ENCODE results near the gene MIA.
"Not testable (repeated sequence)": the region's sequence is repeated elsewhere in the genome, so short reads cannot be mapped to it uniquely, and the experiment has no call there.

Gene MIA

DNA sequence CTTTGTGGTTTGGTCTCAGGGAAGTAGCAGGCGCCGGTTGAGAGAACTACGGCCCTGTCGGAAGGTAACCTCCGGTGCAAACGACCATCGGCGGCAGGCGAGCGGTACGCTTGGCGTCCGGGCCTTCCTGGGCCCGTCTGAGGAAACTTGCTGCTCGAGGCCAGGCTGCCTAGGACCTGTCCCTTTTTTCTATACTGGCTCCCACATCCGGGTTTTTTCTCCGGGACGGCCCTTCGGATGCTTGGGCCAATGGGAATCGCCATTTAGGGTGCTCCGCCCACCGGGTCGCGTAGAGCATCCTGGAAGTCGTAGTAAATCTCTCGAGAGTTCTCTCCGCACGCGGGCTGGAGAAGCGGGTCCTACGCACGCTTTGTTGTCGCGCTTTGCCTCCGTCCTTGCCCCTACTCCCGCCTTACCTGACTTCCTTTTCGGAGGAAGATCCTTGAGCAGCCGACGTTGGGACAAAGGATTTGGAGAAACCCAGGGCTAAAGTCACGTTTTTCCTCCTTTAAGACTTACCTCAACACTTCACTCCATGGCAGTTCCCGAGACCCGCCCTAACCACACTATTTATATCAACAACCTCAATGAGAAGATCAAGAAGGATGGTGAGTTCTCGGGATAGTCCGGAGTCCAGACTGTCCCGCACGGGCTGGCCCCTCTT lies 24.3 kb upstream of the MIA start, which contains the start of gene SNRPA:
TSS of gene SNRPA (plus strand) at position 330 of the 664 bp plus-strand sequence. CDS start at position 536, 206 bp downstream.
- peak; percentile 98 to 100 (median 100) for DNase-seq

DNA sequence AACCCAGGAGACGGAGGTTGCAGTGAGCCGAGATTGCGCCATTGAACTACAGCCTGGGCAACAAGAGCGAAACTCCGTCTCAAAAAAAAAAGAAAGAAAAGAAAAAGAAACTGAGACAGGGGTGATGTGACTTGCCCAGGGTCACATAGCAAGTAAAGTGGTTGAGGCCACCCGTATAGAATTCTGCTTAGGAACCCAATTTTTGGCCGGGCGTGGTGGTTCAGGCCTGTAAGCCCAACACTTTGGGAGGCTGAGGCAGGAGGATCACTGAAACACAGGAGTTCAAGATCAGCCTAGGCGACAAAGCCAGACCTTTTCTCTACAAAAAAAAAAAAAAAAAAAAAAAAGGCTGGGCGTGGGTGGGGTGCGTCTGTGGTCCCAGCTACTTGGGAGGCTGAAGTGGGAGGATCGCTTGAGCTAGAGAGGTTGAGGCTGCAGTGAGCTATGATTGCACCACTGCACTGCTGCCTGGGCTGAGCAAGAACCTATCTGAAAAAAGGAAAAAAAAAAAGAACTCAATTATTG lies 23.0 kb upstream of the MIA start:
- DNase-seq, result no peak

DNA sequence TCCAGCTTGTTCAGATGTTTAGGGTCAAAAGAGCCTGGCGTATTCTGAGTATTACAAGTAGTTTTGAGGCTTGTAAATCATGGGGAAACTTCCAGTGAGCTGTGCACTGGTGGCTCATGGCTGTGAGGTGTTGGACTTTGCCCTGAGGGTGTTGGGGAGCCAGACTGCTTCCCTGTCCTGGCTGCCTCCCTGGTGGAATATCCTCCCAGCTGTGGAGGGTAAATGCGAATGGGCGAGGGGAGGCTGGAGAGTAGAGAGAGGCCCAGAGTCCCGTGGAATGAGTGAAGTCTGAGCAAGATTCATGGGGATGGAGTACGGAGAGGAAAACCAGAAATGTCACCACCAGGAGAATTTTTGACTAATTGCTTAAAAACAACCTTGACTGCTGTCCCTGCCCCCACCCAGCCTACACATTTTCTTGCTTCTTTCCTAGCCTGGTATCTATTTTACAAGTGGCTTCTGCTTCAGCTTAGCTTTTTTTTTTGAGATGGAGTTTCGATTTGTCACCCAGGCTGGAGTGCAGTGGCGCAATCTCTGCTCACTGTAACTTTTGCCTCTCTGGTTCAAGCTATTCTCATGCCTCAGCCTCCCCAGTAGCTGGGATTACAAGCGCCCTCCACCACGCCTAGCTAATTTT lies 20.6 kb upstream of the MIA start:
- DNase-seq, result no peak

DNA sequence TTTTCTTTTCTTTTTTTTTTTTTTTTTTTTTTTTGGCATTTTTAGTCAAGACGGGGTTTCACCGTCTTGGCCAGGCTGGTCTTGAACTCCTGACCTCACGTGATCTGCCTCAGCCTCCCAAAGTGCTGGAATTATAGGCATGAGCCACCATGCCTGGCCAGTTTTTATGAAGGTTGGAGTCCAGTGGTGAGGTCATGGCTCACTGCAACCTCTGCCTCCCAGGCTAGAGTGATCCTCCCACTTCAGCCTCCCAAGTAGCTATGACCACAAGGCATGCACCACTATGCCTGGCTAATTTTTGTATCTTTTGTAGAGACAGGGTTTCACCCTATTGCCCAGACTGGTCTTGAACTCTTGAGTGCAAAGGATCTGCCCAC lies 20.1 kb upstream of the MIA start:
- no peak for DNase-seq

DNA sequence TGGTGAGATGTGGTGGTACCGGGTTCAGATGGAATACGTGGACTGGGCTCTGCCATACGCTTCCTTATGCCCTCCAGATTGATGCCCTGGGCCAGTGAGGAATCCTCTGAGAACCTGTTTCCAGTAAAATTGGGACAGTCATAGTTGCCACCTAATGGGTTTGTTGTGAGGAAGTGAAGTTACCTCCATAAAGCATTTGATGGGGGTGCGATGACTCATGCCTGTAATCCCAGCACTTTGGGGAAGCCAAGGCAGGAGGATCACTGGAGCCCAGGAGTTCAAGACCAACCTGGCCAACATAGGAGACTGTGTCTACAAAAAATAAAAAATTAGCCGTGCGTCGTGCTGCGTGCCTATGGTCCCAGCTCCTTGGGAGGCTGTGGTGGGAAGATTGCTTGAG lies 19.5 kb upstream of the MIA start:
- DNase-seq, result no peak

DNA sequence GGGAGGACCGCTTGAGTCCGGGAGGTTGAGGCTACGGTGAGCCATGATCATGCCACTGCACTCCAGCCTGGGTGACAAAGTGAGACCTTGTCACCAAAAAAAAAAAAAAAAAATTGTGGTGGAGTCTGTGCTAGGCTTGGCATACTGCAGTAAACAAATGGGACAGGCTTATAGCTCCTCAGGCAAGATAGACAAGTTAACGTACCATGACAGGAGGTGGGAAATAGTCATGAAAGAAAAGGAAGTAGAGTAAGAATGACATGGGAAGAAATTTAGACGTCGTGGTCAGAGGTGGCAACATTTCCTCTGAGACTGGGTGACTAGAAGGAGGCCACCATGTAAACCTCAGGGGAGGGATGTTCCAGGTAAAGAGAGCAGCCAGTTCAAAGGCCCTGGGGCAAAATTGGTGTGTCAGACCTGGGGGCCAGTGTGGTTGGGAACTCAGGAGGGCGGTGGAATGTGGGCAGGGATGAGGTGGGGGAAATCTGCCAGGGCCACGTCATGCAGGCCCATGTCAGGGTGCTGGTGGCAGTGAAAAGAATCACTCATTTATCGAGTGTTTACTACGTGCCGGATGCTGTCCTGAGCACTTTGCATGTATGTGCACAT lies 18.7 kb upstream of the MIA start:
- DNase-seq, result no peak

DNA sequence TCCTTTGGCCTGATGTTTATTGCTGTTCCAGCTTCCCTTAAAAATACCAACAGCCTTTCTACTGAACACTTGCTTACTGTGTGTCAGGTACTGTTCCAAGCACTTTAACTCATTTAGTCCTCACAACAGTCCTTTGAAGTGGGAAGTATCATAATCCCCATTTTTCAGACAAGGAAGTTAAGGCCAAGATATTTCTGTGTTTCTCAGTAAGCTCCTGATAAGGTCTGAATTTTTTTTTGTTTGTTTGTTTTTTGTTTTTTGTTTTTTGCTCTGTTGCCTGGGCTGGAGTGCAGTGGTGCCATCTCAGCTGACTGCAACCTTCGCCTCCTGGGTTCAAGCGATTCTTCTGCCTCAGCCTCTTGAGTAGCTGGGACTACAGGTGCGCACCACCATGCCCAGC lies 16.8 kb upstream of the MIA start:
- no peak for DNase-seq

DNA sequence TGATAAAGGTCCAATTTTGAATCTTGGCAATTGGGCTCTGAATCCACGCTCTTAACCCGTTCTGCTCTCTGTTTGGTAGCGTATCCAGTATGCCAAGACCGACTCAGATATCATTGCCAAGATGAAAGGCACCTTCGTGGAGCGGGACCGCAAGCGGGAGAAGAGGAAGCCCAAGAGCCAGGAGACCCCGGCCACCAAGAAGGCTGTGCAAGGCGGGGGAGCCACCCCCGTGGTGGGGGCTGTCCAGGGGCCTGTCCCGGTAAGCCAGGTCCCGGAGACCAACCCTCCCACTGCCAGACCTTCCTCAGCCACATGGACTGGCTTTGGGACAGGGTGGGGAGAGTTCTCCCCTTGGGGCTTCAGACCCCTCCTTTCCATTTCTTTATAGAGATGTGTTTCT lies 16.0 kb upstream of the MIA start:
- no peak for DNase-seq

DNA sequence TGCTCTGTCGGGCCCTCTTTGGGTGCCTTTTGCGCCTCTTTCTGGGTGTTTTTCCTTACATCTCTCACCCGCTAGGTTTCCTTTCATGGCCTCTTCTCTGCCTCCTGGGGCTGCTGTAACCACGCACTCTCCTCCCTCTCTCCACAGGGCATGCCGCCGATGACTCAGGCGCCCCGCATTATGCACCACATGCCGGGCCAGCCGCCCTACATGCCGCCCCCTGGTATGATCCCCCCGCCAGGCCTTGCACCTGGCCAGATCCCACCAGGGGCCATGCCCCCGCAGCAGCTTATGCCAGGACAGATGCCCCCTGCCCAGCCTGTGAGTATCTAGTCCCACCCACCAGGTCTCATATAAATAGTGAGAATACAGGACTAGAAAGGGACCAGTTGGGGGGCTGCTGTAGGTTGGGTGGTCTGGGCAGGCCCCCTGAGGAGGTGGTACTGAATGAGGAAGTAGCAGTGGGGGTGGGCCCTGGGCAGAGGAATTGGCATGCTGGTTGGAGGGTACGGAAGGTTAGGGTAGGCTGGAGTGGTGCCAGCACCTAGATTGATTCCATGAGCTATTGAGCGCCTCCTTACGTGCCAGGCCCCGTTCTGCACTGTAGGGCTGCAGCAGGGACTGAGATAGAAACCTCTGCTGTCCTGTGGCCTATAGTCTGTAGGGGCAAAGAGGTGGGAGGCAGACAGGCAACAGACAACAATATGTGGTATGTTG lies 12.4 kb upstream of the MIA start:
- no peak for DNase-seq

DNA sequence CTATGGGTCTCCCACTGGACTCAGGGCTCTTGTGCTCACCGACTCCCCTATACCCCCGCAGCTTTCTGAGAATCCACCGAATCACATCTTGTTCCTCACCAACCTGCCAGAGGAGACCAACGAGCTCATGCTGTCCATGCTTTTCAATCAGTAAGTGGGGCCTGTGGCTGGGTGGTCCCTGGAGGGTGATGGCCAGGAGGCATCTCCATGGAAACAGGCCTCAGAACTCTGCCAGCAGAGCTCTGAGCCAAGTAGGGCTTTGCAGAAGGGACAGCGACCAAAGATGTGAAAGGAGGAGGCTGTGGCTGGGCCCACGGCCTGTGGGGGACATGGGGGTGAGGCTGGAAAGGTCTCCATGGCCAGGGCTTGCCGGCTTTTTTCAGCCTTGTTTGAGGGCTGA lies 11.8 kb upstream of the MIA start:
- no peak for DNase-seq

DNA sequence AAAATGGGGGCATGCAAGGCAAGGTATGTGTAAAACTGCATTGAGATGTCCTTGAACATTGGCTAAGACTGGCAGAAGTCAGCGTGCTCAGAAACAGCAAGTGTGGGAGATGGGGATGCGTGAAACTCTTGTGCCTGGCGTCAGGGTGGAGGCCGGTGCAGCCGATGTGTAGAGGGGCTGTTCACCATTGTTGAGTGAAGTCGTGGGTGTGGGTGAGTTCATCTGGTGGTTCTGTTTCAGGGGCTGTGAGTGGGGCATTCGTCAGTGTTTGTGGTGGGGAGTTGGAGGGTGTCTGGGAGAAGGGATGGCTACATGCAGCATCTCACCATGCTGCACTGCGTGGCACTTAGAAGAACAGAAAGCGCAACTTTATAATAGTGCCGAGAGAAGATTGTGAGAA lies 11.4 kb upstream of the MIA start:
- no peak for DNase-seq

DNA sequence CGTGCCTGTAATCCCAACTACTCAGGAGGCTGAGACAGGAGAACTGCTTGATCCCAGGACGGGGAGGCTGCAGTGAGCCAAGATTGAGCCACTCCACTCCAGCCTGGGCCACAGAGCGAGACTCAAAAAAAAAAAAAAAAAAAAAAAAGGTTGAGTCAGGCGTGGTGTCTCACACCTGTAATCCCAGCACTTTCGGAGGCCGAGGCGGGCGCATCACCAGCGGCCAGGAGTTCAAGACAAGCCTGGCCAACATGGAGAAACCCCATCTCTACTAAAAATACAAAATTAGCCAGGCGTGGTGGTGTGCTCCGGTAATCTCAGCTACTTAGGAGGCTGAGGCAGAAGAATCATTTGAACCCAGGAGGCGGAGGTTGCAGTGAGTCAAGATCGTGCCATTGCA lies 8.9 kb upstream of the MIA start:
- DNase-seq, result not testable (repeated sequence)

DNA sequence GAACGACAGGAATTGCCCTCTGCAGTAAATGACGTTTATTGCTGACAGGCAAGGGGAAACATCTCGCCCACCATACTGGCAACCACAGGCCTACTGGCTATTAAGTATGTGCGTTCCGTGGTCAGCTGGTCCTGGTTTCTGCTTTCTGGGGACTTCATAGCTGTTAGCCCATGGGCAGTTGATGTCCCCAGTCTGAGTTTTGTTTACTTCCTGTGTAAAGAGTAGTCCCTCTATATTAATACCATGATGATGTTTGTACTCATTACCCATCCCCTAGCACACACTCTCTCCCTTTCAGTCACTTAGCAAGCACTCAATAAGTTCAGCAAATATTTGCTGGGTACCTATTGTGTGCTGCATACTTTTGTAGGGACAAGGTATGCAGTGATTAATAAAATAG lies 6.5 kb upstream of the MIA start:
- DNase-seq, result no peak

DNA sequence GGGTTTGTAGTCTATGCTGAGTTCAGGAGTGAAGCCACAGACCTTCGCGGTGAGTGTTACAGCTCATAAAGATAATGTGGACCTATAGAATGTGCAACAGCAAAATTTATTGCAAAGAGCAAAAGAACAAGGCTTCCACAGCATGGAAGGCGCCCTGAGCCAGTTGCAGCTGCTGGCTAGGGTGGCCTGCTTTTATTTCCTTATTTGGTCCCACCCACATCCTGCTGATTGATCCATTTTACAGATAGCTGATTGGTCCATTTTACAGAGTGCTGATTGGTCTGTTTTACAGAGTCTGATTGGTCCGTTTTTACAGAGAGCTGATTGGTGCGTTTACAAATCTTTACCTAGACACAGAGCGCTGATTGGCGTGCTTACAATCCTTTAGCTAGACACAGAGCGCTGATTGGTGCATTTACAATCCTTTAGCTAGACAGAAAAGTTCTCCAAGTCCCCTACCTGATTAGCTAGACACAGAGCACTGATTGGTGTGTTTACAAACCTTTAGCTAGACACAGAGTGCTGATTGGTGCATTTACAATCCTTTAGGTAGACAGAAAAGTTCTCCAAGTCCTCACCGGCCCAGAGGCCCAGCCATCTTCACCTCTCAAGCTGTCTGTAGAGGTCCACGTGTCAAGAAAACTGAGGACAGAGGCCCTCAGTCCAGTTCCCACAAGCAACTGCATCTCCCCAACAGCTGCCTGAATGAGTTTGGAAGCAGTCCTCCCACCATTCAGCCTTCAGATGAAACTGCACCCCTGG lies 4.0 kb upstream of the MIA start:
- not testable (repeated sequence) for DNase-seq

DNA sequence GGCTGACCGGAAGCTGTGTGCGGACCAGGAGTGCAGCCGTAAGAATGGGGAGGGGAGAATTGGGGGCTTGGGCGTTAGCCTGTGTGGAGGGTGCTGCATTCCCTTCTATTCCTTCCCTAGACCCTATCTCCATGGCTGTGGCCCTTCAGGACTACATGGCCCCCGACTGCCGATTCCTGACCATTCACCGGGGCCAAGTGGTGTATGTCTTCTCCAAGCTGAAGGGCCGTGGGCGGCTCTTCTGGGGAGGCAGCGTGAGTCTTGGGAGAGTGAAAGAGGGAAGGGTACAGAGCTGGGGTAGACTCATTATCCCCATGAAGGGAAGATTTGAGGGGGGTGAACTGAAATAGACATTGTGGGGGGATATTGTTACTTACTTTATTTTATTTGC lies 306 bp downstream of the MIA start:
- DNase-seq, result no peak

DNA sequence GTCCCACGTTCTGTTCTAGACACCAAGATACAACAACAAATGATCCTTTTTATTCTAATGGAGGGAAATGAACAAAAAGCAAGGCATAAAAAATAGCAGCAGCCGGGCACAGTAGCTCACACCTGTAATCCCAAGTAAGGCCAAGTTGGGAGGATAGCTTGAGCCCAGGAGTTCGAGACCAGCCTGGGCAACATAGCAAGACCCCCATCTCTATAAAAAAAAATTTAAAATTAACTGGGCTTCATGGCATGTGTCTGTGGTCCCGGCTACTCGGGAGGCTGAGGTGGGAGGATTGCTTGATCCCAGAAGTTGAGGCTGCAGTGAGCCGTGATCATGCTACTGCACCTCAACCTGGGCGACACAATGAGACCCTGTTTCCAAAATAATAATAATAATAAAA lies 1.0 kb downstream of the MIA start:
- no peak for DNase-seq

DNA sequence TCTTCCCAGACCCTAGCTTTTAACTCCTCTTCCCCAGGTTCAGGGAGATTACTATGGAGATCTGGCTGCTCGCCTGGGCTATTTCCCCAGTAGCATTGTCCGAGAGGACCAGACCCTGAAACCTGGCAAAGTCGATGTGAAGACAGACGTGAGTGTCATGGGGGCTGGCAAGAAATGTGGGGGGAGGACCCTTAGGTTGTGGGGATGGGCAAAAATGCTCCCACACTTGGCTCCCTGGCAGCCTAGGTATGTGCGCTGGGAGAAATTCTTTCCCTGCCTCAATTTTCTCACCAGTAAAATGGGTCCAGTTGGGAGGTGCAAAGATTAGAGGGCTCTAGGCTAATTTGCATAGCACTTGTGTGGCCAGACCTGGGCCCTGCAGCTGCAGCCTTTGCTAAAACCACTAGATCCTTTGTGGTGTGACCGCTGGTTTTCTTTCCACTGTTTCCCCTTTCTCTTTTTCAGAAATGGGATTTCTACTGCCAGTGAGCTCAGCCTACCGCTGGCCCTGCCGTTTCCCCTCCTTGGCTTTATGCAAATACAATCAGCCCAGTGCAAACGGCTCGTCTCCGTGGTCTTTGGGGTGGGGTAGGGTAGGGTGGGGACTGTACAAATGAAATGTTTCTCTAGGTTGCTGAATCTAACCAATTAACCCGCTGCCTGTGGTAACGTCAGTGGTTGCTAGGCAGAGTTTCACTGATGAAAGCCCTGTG lies 1.8 kb downstream of the MIA start:
- peak in 11 of 14 donors; percentile 25 to 90 (median 76) for DNase-seq

DNA sequence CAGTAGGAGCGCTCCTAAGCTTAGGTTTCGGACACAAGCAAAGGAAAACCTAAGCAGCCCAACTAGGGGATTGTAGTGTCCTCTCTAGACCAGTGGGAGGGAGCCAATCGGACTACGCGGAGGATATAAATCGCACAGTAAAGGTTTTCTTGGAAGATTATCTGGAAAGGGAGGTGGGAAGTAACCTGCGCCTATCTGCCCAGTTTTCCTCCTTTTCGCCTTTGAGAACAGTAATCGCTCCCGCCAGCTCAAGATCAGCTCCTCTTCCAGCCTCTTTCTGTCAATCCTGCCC lies 2.3 kb downstream of the MIA start:
- DNase-seq, result peak in 2 of 14 donors; percentile 88 to 95

DNA sequence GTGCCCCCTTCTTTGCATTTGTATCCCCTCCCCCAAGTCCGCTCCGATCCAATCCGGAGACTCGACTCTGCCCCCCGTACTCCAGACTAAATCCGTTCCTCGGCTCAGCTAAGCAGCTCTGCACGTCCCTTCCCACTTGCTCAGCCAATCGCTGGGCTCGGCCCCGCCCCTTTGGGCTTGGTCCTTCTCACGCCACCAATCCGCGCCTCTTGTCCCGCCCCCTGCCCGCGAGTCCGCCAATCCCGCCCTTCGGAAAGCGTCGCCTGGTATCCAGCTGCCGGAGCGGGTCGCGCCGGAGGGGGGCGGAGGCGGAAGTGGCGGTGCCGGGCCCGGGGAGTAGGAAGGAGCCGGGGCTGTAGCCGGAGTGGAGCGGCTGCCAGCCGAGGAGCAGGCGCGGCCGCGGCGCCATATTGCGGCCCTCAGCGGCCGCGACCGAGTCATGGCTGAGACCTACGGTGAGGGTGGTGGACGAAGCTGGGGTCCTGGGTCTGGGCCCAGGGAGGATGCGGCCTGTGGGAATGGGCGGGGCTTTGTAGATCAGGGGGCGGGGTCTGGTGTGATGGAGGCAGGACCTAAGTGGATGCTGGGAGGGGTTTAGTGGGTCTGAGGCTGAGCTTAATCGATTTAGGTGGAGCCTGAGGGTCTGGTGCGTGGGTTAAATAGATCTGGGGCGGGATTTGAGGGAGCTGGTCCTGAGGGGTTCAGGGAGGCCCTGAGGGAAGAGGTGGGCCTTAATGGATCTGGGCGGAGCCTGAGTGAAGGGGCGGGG lies 2.8 kb downstream of the MIA start, which contains the start of gene RAB4B:
TSS of gene RAB4B (plus strand) at position 311 of the 769 bp plus-strand sequence. CDS start at position 440, 129 bp downstream.
- DNase-seq, result peak; percentile 98 to 100 (median 99)

DNA sequence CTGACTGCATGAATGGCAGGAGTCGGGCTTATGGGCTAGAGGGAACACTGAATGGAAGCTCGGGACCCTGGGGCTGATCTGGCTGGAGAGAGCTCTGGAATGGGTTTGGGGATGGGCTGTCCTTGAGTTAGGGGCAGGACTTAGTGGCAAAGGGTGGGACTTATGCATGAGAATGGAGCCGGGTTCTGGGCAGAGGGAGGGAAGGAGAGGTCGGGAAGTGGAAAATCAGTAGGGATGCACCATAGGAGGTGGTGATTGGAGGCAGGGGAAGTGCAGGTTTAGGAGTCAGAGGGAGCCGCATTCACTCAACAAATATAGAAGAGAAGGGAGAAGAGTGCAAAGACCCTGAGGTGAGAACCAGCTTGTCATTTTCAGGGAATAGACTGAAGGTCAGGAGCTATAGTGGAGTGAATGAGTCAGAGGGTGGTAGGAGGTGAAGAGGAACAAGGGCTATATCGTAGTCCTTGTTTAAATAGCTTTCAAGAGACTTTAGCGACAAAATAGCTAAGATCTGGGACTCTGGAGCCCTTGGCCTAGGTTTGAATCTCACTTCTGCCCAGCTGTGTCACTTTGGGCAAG lies 3.5 kb downstream of the MIA start:
- DNase-seq, result no peak

DNA sequence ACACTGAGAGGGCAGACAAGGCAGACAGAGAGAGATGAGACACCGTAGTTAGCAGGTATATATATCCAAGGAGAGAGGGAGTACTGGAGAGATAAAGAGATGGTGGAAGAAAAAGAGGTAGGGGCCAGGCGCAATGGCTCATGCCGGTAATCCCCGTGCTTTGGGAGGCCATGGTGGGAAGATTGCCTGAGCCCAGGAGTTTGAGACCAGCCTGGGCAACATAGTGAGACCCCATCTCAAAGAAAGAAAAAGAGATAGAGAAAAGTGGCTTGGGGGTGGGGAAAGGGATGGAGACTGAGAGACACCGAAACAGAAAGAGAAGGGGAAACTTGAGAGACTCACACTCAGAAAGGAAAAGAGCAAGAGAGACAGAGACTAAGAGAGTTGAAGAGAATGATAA lies 5.3 kb downstream of the MIA start:
- DNase-seq, result no peak

Measured in C1 segment of cervical spinal cord (tissue), 14 donors.